GM21360 (cell line): ENCODE data around the gene FDX1.

Source experiments
- ATAC-seq: cut with Tn5 transposase; IDR thresholded peaks from one replicate; pipeline ENCODE4 v1.9.1; 2021; ENCODE audit warnings: mild to moderate bottlenecking, moderate library complexity; ENCODE audit not compliant: unreplicated experiment

FDX1 gene

GRCh38 chr11:110465231-110465630 is 35.5 kb downstream of the FDX1 start:
- no peak for ATAC-seq

GRCh38 chr11:110467556-110467955 is 37.8 kb downstream of the FDX1 start:
- ATAC-seq: no peak

GRCh38 chr11:110468121-110468520 is 38.4 kb downstream of the FDX1 start:
- ATAC-seq: no peak

- no peak for ATAC-seq
These were observed 39.4 kb downstream of the FDX1 start for GRCh38 chr11:110469127-110469526.

DNA sequence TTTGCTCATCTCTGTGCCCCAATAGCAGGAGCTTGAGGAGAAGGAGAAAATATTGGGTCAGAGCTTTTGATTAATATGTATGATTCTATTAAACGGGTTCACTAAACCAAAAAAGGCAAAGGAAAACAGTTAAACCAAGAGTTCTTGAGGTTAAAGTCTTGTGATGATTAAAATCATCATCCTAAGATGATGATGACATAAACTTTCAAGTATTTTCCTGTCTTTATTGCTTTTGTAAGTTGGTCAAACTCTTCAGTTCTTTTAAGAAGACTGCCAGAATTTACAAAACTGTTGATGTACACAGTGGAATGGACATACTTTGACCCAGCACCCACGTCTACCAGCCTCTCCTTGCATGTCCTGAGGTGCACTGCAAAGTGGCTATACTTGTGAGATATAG is 41.0 kb downstream of the FDX1 start:
- no peak for ATAC-seq

DNA sequence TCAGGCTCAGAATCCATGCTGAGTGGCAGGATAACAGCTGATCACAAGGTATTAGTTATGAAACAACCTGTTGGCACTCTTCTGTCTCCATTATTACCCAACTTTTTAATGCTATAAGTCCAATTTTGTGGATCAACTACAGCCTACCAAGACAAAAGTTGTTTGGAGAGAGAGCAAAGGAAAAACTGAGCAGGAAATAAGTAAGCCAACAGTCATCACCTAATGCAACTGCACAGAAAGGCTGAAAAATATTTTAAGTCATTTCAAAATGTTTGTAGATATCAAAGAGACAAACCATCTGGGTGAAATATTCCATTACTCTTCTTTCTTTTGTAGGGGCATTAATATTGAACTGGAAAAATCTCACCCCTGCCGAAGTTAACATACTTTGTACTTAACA is 41.6 kb downstream of the FDX1 start:
- no peak for ATAC-seq

- ATAC-seq: no peak
These were observed 43.1 kb downstream of the FDX1 start for GRCh38 chr11:110472858-110473257.

- no peak for ATAC-seq
These were observed 44.0 kb downstream of the FDX1 start for GRCh38 chr11:110473706-110474105.

DNA sequence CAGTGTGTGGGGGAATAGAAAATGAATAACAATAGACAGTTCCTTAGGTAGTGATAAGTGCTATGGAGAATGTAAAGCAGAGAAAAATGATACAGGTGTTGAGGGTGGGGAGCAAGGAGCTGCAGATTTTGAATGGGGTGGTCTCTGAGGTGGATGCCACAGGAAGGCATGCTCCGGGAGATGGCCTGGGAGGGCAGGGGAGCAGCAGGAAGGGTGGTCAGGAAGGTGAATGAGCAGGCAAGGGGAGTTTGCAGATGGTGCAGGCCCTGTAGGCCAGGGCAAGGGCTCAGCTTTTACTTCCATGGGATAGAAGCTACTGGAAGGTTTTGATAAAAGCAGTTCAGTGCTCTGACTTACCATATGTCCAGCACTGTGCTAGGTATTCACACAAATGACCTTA is 44.8 kb downstream of the FDX1 start:
- ATAC-seq: no peak

DNA sequence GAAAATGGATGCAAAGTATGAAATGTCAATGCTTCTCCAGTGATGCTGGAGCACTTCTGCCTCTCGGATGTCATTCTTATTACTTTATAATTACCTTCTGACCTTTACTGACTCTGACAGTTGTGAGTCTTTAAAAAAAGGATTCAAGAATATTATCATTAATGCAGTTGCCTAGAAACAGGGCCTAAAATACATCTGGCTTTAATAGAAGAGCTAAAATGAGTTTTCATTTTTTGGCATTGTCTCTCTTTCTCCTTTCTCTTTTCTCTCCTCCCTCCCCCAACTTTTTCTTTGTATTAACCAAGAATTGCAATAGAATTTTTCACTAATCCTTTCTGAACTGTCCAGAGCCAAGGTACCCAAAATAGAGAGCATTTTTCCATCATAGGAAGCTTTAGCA is 45.9 kb downstream of the FDX1 start:
- no peak for ATAC-seq

DNA sequence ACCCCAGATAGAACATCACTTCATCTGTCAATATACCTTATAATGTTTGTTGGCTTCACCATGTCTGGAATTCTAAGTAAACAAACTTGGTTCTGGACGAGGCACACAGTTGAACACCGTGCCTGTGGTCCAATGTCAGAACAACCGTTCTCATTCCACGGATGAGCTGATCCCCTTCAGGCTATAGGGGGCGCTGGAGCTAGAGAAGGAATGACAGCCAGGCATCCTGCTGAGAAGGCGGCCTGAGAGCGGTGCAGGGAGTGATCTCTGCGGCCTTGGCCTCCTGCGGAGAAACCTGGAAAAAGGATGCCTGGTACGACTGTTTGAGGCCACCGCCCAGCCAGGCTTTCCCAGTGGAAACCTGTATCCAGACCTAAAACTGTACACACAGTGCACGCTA is 48.7 kb downstream of the FDX1 start:
- ATAC-seq: no peak

GRCh38 chr11:110479108-110480101 is 49.7 kb downstream of the FDX1 start:
- ATAC-seq: no peak

GRCh38 chr11:110481523-110481922 is 51.8 kb downstream of the FDX1 start:
- no peak for ATAC-seq

DNA sequence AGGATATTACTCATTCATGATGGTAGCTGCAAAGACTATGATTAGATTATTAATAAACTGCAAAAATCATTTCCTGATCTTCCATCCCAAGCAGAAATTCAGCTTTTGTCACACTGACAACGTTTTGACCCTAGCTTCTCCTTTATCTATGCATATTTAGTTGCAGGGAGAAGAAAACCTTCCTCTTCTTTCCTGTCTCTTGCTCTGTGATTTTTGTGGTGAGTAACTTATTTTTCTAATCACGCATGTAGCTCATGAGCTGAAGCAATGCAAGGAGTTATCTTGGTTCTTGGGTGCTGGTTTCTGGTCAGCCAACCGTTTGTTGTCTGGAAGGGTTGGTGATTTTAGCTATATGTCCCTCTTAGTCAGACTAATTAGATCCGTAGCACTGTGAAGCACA is 56.4 kb downstream of the FDX1 start:
- no peak for ATAC-seq

DNA sequence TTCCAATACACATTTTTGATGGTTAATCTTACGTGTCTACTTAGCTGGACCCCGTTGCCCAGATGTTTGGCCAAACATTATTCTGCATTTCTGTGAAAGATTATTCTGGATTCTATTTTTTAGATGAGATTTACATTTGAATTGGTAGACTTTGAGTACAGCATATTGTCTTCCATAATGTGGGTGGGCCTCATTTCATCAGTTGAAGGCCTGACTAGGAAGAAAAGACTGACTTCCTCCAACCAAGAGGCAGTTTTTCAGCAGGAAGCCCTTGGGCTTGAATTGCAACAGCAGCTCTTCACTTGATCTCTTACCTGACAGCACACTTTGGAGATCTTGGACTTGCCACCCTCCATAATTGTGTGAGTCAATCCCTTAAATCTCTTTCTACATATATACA is 58.7 kb downstream of the FDX1 start:
- ATAC-seq: no peak

- ATAC-seq: no peak
These were observed 61.1 kb downstream of the FDX1 start for GRCh38 chr11:110490886-110491285.

GRCh38 chr11:110491577-110492320 is 62.0 kb downstream of the FDX1 start:
- ATAC-seq: no peak

- no peak for ATAC-seq
These were observed 62.6 kb downstream of the FDX1 start for GRCh38 chr11:110492321-110492685.

DNA sequence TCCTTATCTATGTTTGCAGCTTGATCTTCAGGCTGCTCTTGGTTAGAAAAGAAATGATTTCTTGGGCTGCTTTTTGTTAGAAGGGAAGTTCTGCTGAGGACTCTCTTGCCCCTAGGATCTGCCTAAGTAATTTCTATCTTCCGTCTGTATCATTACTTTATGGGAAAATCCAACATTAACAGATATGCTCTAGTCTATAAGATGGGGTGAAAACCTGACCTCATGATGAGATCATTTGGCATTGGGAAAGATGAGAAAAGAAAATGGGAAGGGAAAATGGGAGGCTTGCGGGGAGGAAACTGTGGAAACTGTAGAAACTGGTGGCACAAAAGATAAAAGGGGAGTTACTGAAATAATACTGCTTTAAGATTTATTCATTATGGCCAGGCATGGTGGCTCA is 63.6 kb downstream of the FDX1 start:
- ATAC-seq: no peak

GRCh38 chr11:110497231-110497978 is 67.7 kb downstream of the FDX1 start:
- ATAC-seq: no peak

DNA sequence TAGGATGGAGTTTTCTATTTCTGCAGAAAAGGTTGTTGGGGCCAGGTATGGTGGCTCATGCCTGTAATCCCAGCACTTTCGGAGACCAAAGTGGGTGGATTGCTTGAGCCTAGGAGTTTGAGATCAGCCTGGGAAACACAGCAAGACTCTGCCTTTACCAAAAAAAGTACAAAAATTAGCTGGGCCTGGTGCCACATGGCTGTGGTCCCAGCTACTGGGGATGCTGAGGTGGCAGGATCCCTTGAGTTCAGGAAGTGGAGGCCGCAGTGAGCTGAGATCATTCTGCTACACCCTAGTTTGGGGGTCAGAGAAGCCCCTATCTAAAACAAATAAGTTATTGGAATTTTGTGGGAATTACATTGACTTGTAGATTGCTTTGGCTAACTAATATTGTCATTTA is 71.7 kb downstream of the FDX1 start:
- ATAC-seq: no peak
